LNCAP (cell line): ENCODE measurements around the gene RAB9B.

Experiments used
- TF ChIP-seq, protein P1 (sequence below): fragments of 450-650 bp; IDR thresholded peaks from 2 replicates; pipeline ENCODE4 v1.5.1; 2017; ENCODE audit warnings: mild to moderate bottlenecking

Gene RAB9B, protein sequence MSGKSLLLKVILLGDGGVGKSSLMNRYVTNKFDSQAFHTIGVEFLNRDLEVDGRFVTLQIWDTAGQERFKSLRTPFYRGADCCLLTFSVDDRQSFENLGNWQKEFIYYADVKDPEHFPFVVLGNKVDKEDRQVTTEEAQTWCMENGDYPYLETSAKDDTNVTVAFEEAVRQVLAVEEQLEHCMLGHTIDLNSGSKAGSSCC

DNA sequence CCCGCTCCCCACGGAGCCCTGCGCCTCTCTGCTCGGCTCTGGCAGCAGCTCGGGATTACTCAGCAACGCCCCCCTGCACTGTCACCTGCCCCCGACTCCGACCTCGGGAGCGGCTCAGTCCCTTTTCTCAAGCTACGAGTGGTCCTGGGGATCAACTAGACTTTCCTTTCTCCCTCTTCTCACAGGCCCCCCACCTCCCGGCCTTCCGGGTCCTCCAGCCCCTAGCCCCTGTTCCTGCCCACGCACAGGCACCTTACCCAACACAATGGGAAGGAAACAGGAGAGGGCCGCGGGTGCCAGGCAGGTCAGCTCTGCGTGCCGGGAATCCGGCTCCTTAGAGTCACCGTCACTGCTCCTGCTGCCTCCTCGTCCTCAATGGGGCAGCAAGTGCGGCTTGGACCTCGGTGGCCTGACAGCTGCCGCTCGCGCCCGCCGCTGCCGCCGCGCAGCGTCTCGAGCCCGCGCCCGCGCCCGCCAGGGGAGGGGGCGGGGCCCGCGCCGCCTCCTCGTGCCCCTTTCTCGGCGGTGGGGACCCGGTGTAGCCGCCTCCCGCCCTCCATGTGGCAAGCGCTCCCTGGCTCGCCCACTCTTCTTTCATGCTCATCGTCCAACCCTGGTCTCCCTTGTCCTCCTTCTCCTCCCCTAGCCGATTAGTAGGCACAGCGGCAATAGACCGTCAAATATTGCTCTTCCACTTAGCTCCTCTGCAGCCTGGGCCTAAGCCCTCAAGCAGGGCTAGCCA lies at the start of gene RAB9B:
Gene RAB9B (minus strand): TSS at position 455 of the 742 bp plus-strand sequence. CDS start 6,473 bp downstream, outside the sequence.
- TF ChIP-seq, protein P1, sequence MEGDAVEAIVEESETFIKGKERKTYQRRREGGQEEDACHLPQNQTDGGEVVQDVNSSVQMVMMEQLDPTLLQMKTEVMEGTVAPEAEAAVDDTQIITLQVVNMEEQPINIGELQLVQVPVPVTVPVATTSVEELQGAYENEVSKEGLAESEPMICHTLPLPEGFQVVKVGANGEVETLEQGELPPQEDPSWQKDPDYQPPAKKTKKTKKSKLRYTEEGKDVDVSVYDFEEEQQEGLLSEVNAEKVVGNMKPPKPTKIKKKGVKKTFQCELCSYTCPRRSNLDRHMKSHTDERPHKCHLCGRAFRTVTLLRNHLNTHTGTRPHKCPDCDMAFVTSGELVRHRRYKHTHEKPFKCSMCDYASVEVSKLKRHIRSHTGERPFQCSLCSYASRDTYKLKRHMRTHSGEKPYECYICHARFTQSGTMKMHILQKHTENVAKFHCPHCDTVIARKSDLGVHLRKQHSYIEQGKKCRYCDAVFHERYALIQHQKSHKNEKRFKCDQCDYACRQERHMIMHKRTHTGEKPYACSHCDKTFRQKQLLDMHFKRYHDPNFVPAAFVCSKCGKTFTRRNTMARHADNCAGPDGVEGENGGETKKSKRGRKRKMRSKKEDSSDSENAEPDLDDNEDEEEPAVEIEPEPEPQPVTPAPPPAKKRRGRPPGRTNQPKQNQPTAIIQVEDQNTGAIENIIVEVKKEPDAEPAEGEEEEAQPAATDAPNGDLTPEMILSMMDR, result no peak

DNA sequence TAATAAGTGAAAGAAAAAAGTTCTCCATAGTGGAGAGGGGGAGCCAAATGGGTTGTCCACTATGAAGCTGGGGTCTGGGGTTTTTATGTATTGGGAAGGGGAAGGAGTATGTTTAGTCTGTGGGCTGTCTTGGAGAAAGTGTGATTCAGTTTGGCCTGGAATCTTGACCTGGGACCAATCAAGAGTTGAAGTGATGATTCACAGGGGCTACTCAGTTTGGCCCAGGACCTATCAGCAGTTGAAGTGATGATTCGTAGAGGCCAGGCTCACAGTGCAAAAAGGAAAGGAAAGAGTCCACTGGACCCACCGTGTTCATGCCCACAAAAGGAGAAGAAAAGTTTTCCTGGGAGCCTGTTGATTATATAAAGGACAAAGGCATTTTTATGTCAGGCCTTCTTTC lies 47.3 kb upstream of the RAB9B start:
- TF ChIP-seq, protein P1, result no peak

DNA sequence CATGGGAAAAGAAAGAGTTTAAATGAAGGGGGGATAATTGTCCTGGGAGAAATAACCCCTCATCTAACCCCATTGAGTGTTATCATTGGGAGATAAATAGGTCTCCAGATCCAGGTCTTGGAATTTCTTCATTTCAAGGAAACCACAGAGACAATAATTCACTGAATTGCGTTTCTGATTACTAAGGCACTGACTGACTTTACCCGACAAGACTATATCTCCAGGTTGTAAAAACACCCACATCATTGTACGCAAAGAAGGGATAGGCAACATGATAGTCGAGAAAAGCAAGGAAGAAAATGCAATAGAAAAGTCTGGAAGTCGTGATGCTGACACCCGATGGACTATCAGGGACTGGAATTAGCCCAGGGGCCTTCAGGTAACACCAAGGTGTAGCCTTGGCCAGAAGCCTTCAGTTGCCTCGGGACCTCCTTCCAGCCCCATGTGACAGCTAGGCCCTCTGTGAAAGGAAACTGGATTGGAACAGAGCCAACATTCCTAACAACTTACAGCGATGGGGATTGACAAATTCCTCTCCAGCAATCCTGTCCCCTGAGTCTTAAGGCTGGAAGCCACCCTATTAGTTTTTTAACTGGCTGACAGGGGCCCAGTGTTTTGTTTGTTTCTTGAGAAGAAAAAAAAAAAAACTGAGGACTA lies 46.5 kb upstream of the RAB9B start:
- TF ChIP-seq, protein P1, result no peak

DNA sequence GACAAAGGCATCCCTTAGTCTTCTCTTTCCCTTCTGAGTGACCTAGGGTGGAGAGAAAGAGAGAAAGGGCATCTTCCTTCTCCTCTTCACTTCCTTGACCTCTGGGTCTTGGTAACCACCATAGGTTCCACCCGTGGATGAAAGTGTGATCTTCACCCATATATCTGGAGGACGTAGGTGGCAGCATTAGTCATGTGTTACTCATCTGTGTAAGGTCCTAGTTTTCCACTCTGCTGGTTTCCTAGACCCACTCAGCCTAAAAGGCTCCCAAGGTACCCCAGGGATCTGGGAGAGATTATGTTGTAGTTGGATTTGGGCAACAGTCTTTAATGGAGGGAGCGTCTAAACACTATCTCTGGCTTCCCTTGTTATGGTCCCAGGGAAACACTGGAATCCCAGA lies 45.5 kb upstream of the RAB9B start:
- TF ChIP-seq, protein P1, result no peak

DNA sequence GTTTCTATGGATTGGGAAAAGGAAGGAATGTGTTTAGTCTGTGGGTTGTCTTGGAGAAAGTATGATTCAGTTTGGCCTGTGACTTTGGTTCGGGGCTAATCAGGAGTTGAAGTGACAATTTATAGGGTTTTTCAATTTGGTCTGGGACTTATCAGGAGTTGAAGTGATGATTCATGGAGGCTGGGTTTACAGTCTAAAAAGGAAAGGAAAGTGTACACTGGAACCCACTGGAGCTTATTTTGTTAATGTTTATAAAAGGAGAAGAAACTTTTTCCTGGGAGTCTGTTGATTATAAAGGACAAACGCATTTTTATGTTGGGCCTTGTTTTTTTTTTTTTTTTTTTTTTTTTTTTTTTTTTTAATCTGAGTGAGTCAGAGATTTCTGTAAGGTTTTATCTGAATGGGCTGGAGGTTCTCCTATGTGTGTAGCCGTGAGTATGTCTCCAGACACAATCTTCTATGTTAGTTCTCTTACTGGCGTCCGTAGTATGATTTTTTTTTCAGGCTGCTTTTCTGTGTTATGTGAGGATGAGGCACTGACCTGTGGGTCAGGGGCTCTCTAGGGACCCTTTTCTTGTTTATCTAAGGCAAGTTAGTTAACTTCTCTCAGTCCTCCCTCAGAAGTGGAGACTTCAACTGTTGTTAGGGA lies 33.0 kb upstream of the RAB9B start:
- TF ChIP-seq, protein P1, result no peak

DNA sequence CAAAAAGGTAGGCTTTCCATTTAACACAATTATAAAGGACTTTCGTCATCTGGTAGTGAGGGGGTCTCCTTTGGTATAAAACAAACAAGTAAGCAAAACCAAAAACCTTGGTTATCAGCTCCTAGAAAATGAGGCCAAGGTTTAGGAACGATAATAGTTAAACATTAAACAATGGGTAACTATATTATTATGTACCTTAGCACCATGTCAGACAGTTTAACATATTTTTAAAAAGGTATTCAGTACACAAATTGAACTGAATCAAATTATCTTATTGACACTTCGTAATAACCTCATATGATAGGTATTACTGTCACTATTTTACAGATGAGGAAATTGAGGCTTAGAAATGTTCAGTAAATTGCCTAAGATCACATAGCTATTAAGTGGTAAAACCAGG lies 32.1 kb upstream of the RAB9B start:
- TF ChIP-seq, protein P1, result no peak

DNA sequence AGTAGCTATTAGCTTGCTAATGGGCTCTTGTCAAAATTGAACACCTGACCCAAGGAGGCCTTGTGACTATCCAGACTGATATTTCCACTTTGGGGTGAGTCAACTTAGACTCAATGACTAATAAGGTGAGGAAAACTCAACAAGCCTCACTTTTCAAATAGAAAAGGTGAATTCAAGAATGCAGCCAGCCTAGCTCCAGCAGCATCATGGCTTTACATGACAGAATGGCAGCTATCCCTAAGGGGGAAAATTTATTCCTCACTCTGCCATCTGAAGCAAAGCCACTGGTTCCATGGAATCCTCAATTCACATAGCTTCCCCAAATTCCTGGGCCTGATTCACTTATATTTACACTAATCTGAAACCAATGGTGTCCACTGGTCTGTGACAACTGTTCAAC lies 29.1 kb upstream of the RAB9B start:
- TF ChIP-seq, protein P1, result no peak
